Vagina (tissue), 2 donors: Measurements from ENCODE around the gene SLC2A11. TPM values are rescaled to one million over a fixed set of nuclear protein-coding genes. Genes with fewer than 3 reads are reported as not detected.
A peak's percentile ranks its signal among the peaks of the same experiment; 100 is the strongest.

Experiments
- DNase-seq, 2 donors: peaks; one replicate each; pipeline ENCODE4 v3.0.0-alpha.2; 2017; ENCODE audit errors: extremely low spot score in 2 of 2
- H3K27ac ChIP-seq: fragments of 200-600 bp; sonication (generic); one replicate; pipeline ENCODE4 v1.5.1; 2019
- H3K27me3 ChIP-seq: fragments of 200-600 bp; sonication (generic); one replicate; pipeline ENCODE4 v1.5.1; 2019
- H3K36me3 ChIP-seq, 2 donors: fragments of 200-600 bp; sonication (generic); one replicate each; pipeline ENCODE4 v1.5.1; 2017 to 2019
- H3K4me1 ChIP-seq: fragments of 200-600 bp; sonication (generic); one replicate; pipeline ENCODE4 v1.5.1; 2019
- H3K4me3 ChIP-seq, 2 donors: fragments of 200-600 bp; sonication (generic); 1 replicate in 1 of 2; 2 replicates in 1 of 2; pipeline ENCODE4 v1.5.1; 2016 to 2019
- H3K9me3 ChIP-seq: fragments of 200-600 bp; sonication (generic); one replicate; pipeline ENCODE4 v1.5.1; 2019
- POLR2A ChIP-seq, 2 donors: fragments of 450-650 bp; IDR thresholded peaks; one replicate each; pipeline ENCODE4 v1.6.1; 2017; ENCODE audit warnings: antibody characterized with exemption in 2 of 2, mild to moderate bottlenecking in 2 of 2, moderate library complexity in 2 of 2
- POLR2AphosphoS5 ChIP-seq, 2 donors: sonication (generic); formaldehyde crosslinking; IDR thresholded peaks; one replicate each; pipeline ENCODE4 v1.9.0; 2017; ENCODE audit warnings: antibody characterized with exemption in 2 of 2, mild to moderate bottlenecking in 2 of 2, low read depth in 1 of 2; ENCODE audit not compliant: insufficient read depth in 1 of 2
- intact Hi-C: fragments of 100-400 bp; cut with DNase I; formaldehyde crosslinking; loops from one replicate; pipeline ENCODE4 v1.15.1; 2023
- total RNA-seq: library from RNA; depleted of rRNA; stranded (reverse); fragments of >200 nt; gene quantifications from one replicate; pipeline ENCODE4 v1.2.3, GENCODE V29; 2016
- TF ChIP-seq, protein P1 (sequence below), 3 experiments: fragments of 450-650 bp in 2 of 3; fragments of 200-600 bp in 1 of 3; sonication (generic) in 1 of 3; IDR thresholded peaks; one replicate each; pipeline ENCODE4 v1.5.1; 2017 to 2019; ENCODE audit warnings: antibody characterized with exemption in 3 of 3, mild to moderate bottlenecking in 2 of 3, moderate library complexity in 2 of 3

The SLC2A11 gene
- total RNA-seq, 1 donor from 2014 or later = 4.9 TPM

DNA sequence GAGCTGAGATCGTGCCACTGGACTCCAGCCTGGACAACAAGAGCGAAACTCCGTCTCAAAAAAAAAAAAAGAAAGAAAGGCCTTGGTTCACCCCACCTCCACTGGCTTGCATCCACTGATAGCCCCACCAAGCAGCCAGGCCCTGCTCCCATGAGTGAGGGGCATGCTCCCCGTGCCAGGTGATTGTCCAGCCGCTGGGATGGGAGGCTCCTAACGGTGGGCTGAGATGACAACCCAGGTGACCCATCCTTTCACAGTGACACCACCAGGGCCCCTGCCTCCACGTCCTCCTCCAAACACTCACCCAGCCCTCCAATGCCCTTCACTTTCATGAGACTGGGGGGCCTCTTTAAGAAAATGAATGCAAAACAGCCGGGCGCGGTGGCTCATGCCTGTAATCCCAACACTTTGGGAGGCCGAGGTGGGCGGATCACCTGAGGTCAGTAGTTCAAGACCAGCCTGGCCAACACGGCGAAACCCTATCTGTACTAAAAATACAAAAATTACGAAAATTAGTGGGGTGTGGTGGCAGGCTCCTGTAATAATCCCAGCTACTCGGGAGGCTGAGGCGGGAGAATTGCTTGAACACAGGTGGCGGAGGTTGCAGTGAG lies 10.3 kb upstream of the SLC2A11 start:
- Histone ChIP-seq H3K27ac (no peak overlapping the region), H3K27me3 (no peaks in the 10 kb centered on the region), H3K4me1 (peaks cover 47% of the 10 kb centered on the region), H3K4me3 (no peak overlapping the region), H3K9me3 (no peaks in the 10 kb centered on the region), H3K36me3 (no peaks in the 10 kb centered on the region)
- no peak for DNase-seq
- TF ChIP-seq, protein P1, sequence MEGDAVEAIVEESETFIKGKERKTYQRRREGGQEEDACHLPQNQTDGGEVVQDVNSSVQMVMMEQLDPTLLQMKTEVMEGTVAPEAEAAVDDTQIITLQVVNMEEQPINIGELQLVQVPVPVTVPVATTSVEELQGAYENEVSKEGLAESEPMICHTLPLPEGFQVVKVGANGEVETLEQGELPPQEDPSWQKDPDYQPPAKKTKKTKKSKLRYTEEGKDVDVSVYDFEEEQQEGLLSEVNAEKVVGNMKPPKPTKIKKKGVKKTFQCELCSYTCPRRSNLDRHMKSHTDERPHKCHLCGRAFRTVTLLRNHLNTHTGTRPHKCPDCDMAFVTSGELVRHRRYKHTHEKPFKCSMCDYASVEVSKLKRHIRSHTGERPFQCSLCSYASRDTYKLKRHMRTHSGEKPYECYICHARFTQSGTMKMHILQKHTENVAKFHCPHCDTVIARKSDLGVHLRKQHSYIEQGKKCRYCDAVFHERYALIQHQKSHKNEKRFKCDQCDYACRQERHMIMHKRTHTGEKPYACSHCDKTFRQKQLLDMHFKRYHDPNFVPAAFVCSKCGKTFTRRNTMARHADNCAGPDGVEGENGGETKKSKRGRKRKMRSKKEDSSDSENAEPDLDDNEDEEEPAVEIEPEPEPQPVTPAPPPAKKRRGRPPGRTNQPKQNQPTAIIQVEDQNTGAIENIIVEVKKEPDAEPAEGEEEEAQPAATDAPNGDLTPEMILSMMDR (IDR thresholded peaks at IDR 0.05) = no peak
- TF ChIP-seq POLR2A (IDR thresholded peaks at IDR 0.05) (no peak), POLR2AphosphoS5 (IDR thresholded peaks at IDR 0.05; ENCODE audit: insufficient read depth in 1 of 2, low read depth in 1 of 2) (no peak)
- intact Hi-C loops = loop anchor here (5.0 to 10.0 kb wide), 2 partner anchors 80 to 293 kb away; partner anchors contain the start of gene CHCHD10

DNA sequence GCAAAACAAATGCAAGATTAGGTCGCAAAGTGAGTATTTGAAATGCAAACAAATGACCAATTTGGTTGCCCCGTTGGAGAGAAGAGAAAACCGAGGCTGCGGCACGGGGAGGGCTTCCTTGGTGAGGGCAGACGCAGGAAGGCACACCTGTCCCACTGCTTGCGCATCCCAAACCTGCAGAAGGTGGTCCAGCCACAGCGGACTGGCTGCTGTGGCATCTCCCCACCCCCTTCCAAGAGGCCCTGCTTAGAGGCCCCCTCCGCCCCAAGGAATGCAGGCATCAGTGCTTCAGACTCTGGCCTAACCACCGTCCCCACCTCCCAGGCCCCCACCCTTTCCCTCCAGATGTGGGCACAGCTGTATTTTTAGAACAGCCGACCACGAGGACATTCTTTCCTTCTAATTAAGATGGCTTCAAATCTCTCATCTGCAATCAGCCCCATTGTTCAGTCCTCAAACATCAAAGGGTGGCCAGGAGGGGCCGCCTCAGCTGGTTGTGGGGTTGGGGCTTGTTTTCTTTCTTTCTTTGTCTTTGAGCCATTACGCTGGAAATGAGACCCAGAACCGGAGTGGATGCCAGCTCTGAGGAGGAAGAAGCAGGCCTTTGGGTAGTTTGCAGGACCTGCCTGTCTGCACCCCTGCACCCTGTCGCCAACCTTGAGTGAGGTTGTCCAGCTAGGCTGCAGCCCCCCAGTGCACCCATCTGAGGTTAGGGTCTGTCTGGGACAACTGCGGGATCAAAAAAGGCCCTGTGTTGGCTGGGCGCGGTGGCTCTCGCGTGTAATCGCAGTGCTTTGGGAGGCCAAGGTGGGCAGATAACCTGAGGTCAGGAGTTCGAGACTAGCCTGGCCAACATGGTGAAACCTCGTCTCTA lies 9.4 kb upstream of the SLC2A11 start:
- H3K36me3 ChIP-seq = no peaks in the 10 kb centered on the region
- TF ChIP-seq POLR2AphosphoS5 (IDR thresholded peaks at IDR 0.05; ENCODE audit: insufficient read depth in 1 of 2, low read depth in 1 of 2) (no peak), POLR2A (IDR thresholded peaks at IDR 0.05) (no peak)
- TF ChIP-seq, protein P1 (IDR thresholded peaks at IDR 0.05) = no peak
- H3K27ac ChIP-seq = no peak overlapping the region
- no peaks in the 10 kb centered on the region for H3K9me3 ChIP-seq
- no peak for DNase-seq
- no peak overlapping the region for H3K4me3 ChIP-seq
- H3K27me3 ChIP-seq = no peaks in the 10 kb centered on the region
- peaks cover 47% of the 10 kb centered on the region for H3K4me1 ChIP-seq
- intact Hi-C loops = loop anchor here (5.0 to 10.0 kb wide), 2 partner anchors 81 to 293 kb away; partner anchors contain the start of gene CHCHD10

DNA sequence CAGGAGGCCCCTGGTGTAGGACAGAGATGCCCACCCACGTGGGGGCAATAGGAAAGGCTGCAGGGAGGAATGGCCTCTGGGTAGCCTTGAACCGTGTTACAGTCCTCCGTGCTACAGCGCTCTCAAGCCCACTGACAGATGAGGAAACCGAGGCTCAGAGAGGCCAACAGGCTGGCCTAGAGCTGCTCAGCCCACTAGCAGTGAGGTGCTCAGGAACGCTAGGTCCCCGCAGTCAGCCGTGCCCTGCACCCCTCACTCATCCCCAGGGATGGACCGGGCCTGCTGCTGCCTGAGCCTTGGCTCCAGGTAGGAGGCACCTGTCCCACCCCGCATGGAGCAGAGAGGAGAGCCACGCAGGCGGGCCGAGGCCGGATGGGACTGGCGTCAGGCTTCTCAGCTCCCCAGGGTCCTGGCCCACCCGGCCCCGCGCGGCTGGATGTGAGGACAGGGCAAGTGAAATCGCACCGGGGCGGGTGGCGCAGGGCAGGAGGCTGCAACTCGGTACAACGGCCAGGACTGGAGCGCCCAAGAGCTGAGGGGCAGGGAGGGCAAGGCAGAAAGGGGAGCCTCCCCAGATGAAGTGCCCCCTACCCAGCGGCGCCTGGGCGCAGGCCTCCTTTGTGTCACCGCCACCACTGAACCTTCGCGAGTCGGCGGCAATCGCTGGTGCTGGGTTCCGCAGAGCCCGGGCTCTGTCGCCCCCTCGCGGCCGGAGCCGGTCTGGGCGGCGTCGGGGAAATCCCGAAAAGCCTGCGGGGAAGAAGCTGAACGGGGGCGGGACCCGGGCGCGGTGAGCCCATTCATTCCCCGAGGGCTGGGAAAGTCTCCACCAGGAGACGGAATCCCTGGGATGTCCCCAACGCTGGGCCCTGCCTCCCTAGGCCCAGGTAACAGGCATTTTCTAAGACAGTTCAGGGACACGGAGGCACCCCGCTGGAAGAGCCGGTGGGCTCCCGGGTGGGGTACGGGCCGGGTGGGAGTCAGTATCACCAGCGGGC lies 8.4 kb upstream of the SLC2A11 start:
- intact Hi-C loops = loop anchor here (5.0 to 10.0 kb wide), 2 partner anchors 82 to 295 kb away; partner anchors contain the start of gene CHCHD10
- Histone ChIP-seq H3K4me1 (peaks cover 44% of the 10 kb centered on the region), H3K4me3 (no peak overlapping the region), H3K36me3 (no peaks in the 10 kb centered on the region), H3K27ac (no peak overlapping the region), H3K27me3 (no peaks in the 10 kb centered on the region), H3K9me3 (no peaks in the 10 kb centered on the region)
- no peak for DNase-seq
- TF ChIP-seq, protein P1 (IDR thresholded peaks at IDR 0.05) = peak; percentile 92 to 94 (median 93)
- TF ChIP-seq POLR2AphosphoS5 (IDR thresholded peaks at IDR 0.05; ENCODE audit: insufficient read depth in 1 of 2, low read depth in 1 of 2) (peak in 1 of 2 donors; percentile 43), POLR2A (IDR thresholded peaks at IDR 0.05) (no peak)

DNA sequence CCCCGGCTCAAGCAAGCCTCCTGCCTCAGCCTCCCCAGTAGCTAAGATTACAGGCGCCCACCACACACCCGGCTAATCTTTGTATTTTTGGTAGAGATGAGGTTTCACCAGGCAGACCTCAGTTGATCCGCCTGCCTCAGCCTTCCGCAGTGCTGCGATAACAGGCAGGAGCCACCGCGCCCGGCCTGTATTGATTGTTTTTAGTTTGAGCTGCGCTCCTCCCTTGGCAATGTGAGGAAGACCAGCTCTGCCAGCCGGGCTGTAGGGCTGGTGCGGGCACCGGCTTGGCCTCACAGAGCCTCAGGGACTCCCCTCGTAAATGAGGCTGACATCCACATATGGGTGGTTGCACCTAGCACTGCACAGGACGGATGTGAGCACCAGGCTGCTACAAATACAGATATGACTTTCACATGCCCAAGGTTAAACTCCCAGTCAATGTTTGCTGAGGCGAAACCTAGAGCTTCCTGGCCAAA lies 7.5 kb upstream of the SLC2A11 start:
- peaks cover 35% of the 10 kb centered on the region for H3K4me1 ChIP-seq
- H3K27ac ChIP-seq = no peak overlapping the region
- no peaks in the 10 kb centered on the region for H3K27me3 ChIP-seq
- H3K36me3 ChIP-seq = no peaks in the 10 kb centered on the region
- DNase-seq = no peak
- H3K4me3 ChIP-seq = no peak overlapping the region
- TF ChIP-seq, protein P1 (IDR thresholded peaks at IDR 0.05) = no peak
- no peak for TF ChIP-seq POLR2A (IDR thresholded peaks at IDR 0.05)
- no peaks in the 10 kb centered on the region for H3K9me3 ChIP-seq
- intact Hi-C loops = no loop called here
